Kidney (tissue), 14 donors: ENCODE measurements around the gene PNRC2. TPM values are rescaled to one million over a fixed set of nuclear protein-coding genes. Genes with fewer than 3 reads are reported as not detected.
"Not testable (repeated sequence)": the region's sequence is repeated elsewhere in the genome, so short reads cannot be mapped to it uniquely, and the experiment has no call there.

Experiments
- DNase-seq, 5 donors: peaks; one replicate each; pipeline ENCODE4 v3.0.0-alpha.2; 2013 to 2020
- FAIRE-seq: peaks from 2 replicates; lab custom pipeline; 2012; peaks lifted over from hg19 to GRCh38; lab: Jason Lieb, UNC
- H3K27ac ChIP-seq, 2 donors: one replicate each; pipeline ENCODE4 v1.7.0; 2013; ENCODE audit warnings: low read depth in 2 of 2, low read length in 2 of 2, inconsistent platforms in 1 of 2
- H3K27me3 ChIP-seq: one replicate; pipeline ENCODE4 v1.7.1; 2013; ENCODE audit warnings: low read length, inconsistent platforms; ENCODE audit not compliant: control insufficient read depth, insufficient read depth
- H3K36me3 ChIP-seq, 3 donors: one replicate each; pipeline versions ENCODE4 v1.7.0 to v1.7.1; 2013; ENCODE audit warnings: low read length in 3 of 3, control low read depth in 1 of 3, inconsistent platforms in 1 of 3; ENCODE audit not compliant: insufficient read depth in 3 of 3, control insufficient read depth in 2 of 3
- H3K4me1 ChIP-seq, 3 donors: one replicate each; pipeline versions ENCODE4 v1.7.0 to v1.7.1; 2013; ENCODE audit warnings: low read length in 3 of 3, inconsistent platforms in 1 of 3, low read depth in 1 of 3; ENCODE audit not compliant: control insufficient read depth in 2 of 3, insufficient read depth in 2 of 3
- H3K4me3 ChIP-seq, 3 donors: one replicate each; pipeline versions ENCODE4 v1.7.0 to v1.8.1; 2013; ENCODE audit warnings: low read length in 3 of 3, control low read depth in 1 of 3, inconsistent platforms in 1 of 3
- H3K9ac ChIP-seq, 3 donors: one replicate each; pipeline versions ENCODE4 v1.7.0 to v1.7.1; 2013; ENCODE audit warnings: low read length in 3 of 3, control low read depth in 1 of 3, inconsistent platforms in 1 of 3
- H3K9me3 ChIP-seq, 3 donors: one replicate each; pipeline versions ENCODE4 v1.7.0 to v1.7.1; 2013; ENCODE audit warnings: low read length in 3 of 3, control low read depth in 1 of 3, inconsistent platforms in 1 of 3; ENCODE audit not compliant: control insufficient read depth in 2 of 3, insufficient read depth in 1 of 3
- intact Hi-C: fragments of 100-400 bp; cut with DNase I; formaldehyde crosslinking; loops from one replicate; pipeline ENCODE4 v1.11.1; 2022
- polyA plus RNA-seq: library from polyadenylated mRNA; stranded (reverse); fragments of 350-450 nt; fragmentation: Illumina TruSeq; extraction: RNeasy Lipid Tissue Mini Kit (QIAGEN cat#74804); gene quantifications from one replicate; pipeline ENCODE4 v1.2.3, GENCODE V29; 2014; ENCODE audit warnings: low read depth, low replicate concordance; ENCODE audit not compliant: insufficient read depth
- total RNA-seq: library from RNA; stranded (reverse); fragmentation: NEBNext Ultra II Directional; extraction: Animal tissue kit (Norgen Biotek cat#: 25700); gene quantifications from one replicate; pipeline ENCODE4 v1.2.1, GENCODE V29; 2021
- TF ChIP-seq, protein P1 (sequence below): IDR thresholded peaks from 3 replicates; pipeline ENCODE4 v1.5.1; 2012; ENCODE audit warnings: mild to moderate bottlenecking, moderate library complexity, borderline replicate concordance; ENCODE audit not compliant: insufficient read depth; ENCODE audit errors: extremely low read depth
- donor health status: control.
- donor health status: control.
- donor health status: control.
- donor health status: control.
- donor health status: control.
- donor health status: DM: yes; HTN: yes; CAD: no.
- donor health status: Normal renal cell carcinoma (clear cell type).

PNRC2 gene
- total and polyA plus RNA-seq, 2 donors from 2014 or later, result 86.3 to 107 TPM

DNA sequence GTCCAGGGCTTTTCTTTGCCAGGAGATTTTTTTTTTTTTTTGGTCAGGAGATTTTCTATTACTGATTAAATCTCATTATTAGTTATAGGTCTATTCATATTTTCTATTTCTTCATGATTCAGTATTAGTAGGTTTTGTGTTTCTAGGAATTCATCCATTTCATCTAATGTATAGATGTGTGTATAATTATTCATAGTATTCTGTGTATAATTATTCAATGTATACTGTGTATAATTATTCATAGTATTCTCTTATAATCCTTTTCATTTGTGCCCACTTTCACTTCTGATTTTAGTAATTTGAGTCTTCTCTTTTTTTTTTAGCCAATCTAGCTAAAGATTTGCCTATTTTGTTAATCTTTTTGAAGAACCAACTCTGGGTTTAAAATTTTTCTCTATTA lies 12.3 kb upstream of the PNRC2 start:
- H3K4me3 ChIP-seq, result no peak overlapping the region
- FAIRE-seq, result peak; percentile 23

DNA sequence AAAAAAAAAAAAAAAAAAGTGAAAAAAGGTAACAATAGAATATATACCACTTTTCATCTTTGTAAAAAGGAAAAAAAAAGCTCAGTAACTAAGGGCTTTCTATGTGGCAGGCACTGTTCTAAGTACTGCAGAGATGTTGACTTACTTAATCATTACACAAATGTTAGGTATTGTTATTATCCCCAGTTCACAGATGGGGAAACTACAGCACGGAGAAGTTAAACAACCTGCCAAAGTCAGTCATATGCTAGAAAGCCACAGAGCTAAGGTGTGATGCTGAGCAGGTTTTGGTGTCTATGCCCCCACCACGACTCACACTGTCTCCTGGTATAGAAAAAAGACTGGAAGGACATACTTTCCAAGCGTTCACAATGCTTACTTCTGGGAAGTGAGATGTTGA lies 6.6 kb upstream of the PNRC2 start:
- H3K27me3 ChIP-seq, result no peaks in the 10 kb centered on the region
- intact Hi-C loops, result no loop called here
- DNase-seq, result no peak
- H3K9me3 ChIP-seq, result no peaks in the 10 kb centered on the region
- TF ChIP-seq, protein P1, sequence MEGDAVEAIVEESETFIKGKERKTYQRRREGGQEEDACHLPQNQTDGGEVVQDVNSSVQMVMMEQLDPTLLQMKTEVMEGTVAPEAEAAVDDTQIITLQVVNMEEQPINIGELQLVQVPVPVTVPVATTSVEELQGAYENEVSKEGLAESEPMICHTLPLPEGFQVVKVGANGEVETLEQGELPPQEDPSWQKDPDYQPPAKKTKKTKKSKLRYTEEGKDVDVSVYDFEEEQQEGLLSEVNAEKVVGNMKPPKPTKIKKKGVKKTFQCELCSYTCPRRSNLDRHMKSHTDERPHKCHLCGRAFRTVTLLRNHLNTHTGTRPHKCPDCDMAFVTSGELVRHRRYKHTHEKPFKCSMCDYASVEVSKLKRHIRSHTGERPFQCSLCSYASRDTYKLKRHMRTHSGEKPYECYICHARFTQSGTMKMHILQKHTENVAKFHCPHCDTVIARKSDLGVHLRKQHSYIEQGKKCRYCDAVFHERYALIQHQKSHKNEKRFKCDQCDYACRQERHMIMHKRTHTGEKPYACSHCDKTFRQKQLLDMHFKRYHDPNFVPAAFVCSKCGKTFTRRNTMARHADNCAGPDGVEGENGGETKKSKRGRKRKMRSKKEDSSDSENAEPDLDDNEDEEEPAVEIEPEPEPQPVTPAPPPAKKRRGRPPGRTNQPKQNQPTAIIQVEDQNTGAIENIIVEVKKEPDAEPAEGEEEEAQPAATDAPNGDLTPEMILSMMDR, result no peak
- no peak overlapping the region for H3K27ac ChIP-seq
- no peak overlapping the region for H3K9ac ChIP-seq
- H3K36me3 ChIP-seq, result no peaks in the 10 kb centered on the region
- no peak overlapping the region for H3K4me3 ChIP-seq
- peaks cover 0 to 7% (median 0%) of the 10 kb centered on the region in 3 donors for H3K4me1 ChIP-seq
- no peak for FAIRE-seq

More for the DNA sequence above, 12.3 kb upstream of the PNRC2 start:
- Histone ChIP-seq H3K27me3 (no peaks in the 10 kb centered on the region), H3K4me1 (peaks cover 0 to 3% (median 0%) of the 10 kb centered on the region in 3 donors), H3K36me3 (no peaks in the 10 kb centered on the region), H3K27ac (no peak overlapping the region), H3K9me3 (peaks cover 0 to 7% (median 0%) of the 10 kb centered on the region in 3 donors), H3K9ac (no peak overlapping the region)
- intact Hi-C loops, result no loop called here
- TF ChIP-seq, protein P1, result no peak
- DNase-seq, result no peak

DNA sequence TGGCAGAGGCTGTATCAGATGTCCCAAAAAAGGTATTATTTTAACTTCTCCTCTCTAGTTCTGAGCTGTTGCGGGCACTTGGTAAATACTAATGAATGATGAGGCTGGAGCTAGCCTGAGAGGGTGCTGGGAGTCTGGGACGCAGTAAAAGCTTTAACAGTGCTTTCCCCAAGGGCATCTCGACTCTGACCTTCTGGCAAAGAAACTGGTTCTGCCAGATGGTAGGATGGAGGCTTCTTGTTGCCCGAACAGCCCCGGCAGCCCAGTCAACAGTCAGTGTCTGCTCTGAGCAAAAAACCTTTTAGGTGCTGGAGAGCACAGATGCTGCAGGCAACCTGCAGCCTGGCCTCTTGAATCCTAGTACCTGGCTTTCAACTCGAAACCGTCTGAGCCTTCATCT lies 2.5 kb upstream of the PNRC2 start:
- Histone ChIP-seq H3K36me3 (no peaks in the 10 kb centered on the region), H3K27ac (peak overlapping the region in 1 of 2 donors; percentile 41), H3K4me3 (no peak overlapping the region), H3K27me3 (no peaks in the 10 kb centered on the region), H3K4me1 (peaks cover 0 to 4% (median 0%) of the 10 kb centered on the region in 3 donors), H3K9me3 (no peaks in the 10 kb centered on the region), H3K9ac (peak overlapping the region in 1 of 3 donors; percentile 35)
- DNase-seq (peak in 2 of 5 donors; percentile 23 to 48), FAIRE-seq (no peak)
- TF ChIP-seq, protein P1, result no peak
- intact Hi-C loops, result no loop called here

DNA sequence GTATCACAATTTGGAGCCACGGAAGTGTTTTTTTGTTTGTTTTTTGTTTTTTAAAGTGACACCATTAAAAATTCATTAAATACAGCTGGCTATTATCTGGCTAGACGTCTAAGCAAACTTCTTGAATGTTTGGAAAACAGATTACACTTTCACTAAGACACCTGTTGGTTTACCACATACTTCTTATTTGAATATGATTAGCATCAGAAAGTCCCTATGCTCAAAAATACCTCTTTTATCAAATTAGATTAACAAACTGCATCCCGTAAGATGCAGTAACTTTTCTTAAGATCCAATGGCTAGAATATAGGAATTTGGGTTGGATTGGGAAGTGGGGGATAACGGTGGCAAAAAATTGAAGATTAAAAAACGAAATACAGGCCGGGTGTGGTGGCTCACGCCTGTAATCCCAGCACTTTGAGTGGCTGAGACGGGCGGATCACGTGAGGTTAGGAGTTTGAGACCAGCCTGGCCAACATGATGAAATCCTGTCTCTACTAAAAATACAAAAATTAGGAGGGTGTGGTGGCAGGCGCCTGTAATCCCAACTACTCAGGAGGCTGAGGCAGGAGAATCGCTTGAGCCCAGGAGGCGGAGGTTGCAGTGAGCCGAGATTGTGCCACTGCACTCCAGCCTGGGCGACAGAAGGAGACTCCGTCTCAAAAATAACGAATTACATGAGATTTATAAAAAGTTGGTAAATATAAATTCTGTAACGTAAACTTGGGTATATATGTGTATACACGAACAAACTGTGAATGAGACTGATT lies 1.4 kb upstream of the PNRC2 start:
- FAIRE-seq, H3K36me3 ChIP-seq, intact Hi-C loops, DNase-seq, H3K9me3 ChIP-seq, H3K4me1 ChIP-seq, H3K27me3 ChIP-seq: not testable (repeated sequence)
- H3K4me3 ChIP-seq, result peak overlapping the region; percentile 40 to 100 (median 89)
- peak overlapping the region; percentile 99 to 100 for H3K27ac ChIP-seq
- peak overlapping the region; percentile 2 to 70 (median 63) for H3K9ac ChIP-seq
